HepG2 (cell line): ENCODE results near the gene SPANXD. TPM values are rescaled to one million over a fixed set of nuclear protein-coding genes. Genes with fewer than 3 reads are reported as not detected.

Experiments
- ATAC-seq: fragments of 200-7000 bp; cut with Tn5 transposase; 3 replicates; pipeline ENCODE4 v1.9.1; 2020; ENCODE audit warnings: mild to moderate bottlenecking, moderate library complexity
- BruUV-seq: library from RNA; stranded (reverse); fragments of 400-500 nt; replicated peaks from 2 replicates; lab custom pipeline; 2021; lab: Mats Ljungman, UMichigan
- CTCF ChIA-PET: fragments of 300-600 bp; formaldehyde crosslinking; extraction: SDS; loops from one replicate; lab custom pipeline; 2021; ENCODE audit warnings: low total read pairs, inconsistent platforms, low intra/inter-chr PET ratio; lab: Yijun Ruan, JAX
- POLR2A ChIA-PET: fragments of 350-600 bp; sonication (Branson Sonifier 250); formaldehyde crosslinking; loops from one replicate; lab custom pipeline; 2020; ENCODE audit warnings: antibody characterized with exemption, inconsistent platforms; lab: Yijun Ruan, JAX
- DNase-seq: peaks from one replicate; pipeline ENCODE4 v3.0.0-alpha.2; 2015; ENCODE audit warnings: low spot score
- FAIRE-seq: peaks from 3 replicates; lab custom pipeline; 2011; peaks lifted over from hg19 to GRCh38; lab: Jason Lieb, UNC
- H2AFZ ChIP-seq: one replicate; pipeline ENCODE4 v1.6.1; 2011; ENCODE audit warnings: low read length, inconsistent platforms
- H3K27ac ChIP-seq: fragments of 300-600 bp; 3 replicates; pipeline ENCODE4 v1.8.0; 2011; ENCODE audit warnings: mixed run types, mild to moderate bottlenecking, mixed read lengths, low read length, inconsistent platforms; ENCODE audit not compliant: insufficient read depth; ENCODE audit errors: extremely low read length
- H3K27me3 ChIP-seq, 2 experiments: fragments of 200-600 bp in 1 of 2; 2 replicates in 1 of 2; 3 replicates in 1 of 2; pipeline versions ENCODE4 v1.6.0 to v1.8.0; 2011; ENCODE audit warnings: low read length in 2 of 2, mild to moderate bottlenecking in 2 of 2, moderate library complexity in 2 of 2, inconsistent platforms in 1 of 2; ENCODE audit not compliant: insufficient read depth in 2 of 2, control insufficient read depth in 1 of 2
- H3K36me3 ChIP-seq, 2 experiments: fragments of 200-600 bp in 1 of 2; replicated peaks in 1 of 2; 2 replicates in 1 of 2; 3 replicates in 1 of 2; pipeline versions ENCODE4 v1.5.1 to v1.8.0; 2011; ENCODE audit warnings: low read length in 2 of 2, inconsistent platforms in 1 of 2; ENCODE audit not compliant: insufficient read depth in 2 of 2, control insufficient read depth in 1 of 2
- H3K4me1 ChIP-seq: 2 replicates; pipeline ENCODE4 v1.5.1; 2012; ENCODE audit warnings: low read length, inconsistent platforms; ENCODE audit not compliant: insufficient read depth
- H3K4me2 ChIP-seq: 2 replicates; pipeline ENCODE4 v1.6.0; 2011; ENCODE audit warnings: low read depth, low read length, inconsistent platforms
- H3K4me3 ChIP-seq, 3 experiments: fragments of 200-600 bp in 1 of 3; sonication (generic), shearing (Covaris generic) in 1 of 3; replicated peaks in 1 of 3; 2 replicates each; pipeline ENCODE4 v1.5.1; 2011 to 2016; ENCODE audit warnings: low read length in 3 of 3, inconsistent platforms in 2 of 3, low read depth in 2 of 3, mild to moderate bottlenecking in 2 of 3, control low read depth in 1 of 3, mixed read lengths in 1 of 3; ENCODE audit not compliant: insufficient read depth in 1 of 3
- H3K79me2 ChIP-seq: one replicate; pipeline ENCODE4 v1.6.1; 2011; ENCODE audit warnings: low read length, inconsistent platforms; ENCODE audit not compliant: insufficient read depth
- H3K9ac ChIP-seq: 2 replicates; pipeline ENCODE4 v1.6.0; 2011; ENCODE audit warnings: mild to moderate bottlenecking, low read depth, low read length, inconsistent platforms; ENCODE audit not compliant: insufficient read depth
- H3K9me3 ChIP-seq: 2 replicates; pipeline ENCODE4 v1.5.1; 2012; ENCODE audit warnings: mild to moderate bottlenecking, low read length
- H4K20me1 ChIP-seq: 2 replicates; pipeline ENCODE4 v1.6.0; 2011; ENCODE audit warnings: inconsistent platforms, mild to moderate bottlenecking, low read length, moderate library complexity; ENCODE audit not compliant: insufficient read depth
- ATF5 ChIP-seq: sonication (generic); formaldehyde crosslinking; IDR thresholded peaks from 2 replicates; pipeline ENCODE4 v1.4.0; 2020; ENCODE audit warnings: mild to moderate bottlenecking, low read depth, missing genetic modification reagents
- DDIT3 ChIP-seq: sonication (generic); formaldehyde crosslinking; IDR thresholded peaks from 2 replicates; pipeline ENCODE4 v1.4.0; 2020; ENCODE audit warnings: mild to moderate bottlenecking, missing genetic modification reagents
- FOXP4 ChIP-seq: sonication (generic); formaldehyde crosslinking; IDR thresholded peaks from 2 replicates; pipeline ENCODE4 v1.4.0; 2020; ENCODE audit warnings: missing genetic modification reagents
- ISX ChIP-seq: sonication (generic); formaldehyde crosslinking; conservative IDR thresholded peaks from 2 replicates; pipeline ENCODE4 v1.5.0; 2020; ENCODE audit warnings: missing genetic modification reagents
- NONO ChIP-seq, 2 experiments: fragments of 450-650 bp in 1 of 2; sonication (generic) in 1 of 2; formaldehyde crosslinking in 1 of 2; IDR thresholded peaks in 1 of 2; conservative IDR thresholded peaks in 1 of 2; 2 replicates each; pipeline versions ENCODE4 v1.6.1 to v1.8.0; 2017 to 2022; ENCODE audit warnings: mild to moderate bottlenecking in 1 of 2, missing genetic modification reagents in 1 of 2, moderate library complexity in 1 of 2
- UBTF ChIP-seq: sonication (generic); formaldehyde crosslinking; IDR thresholded peaks from 2 replicates; pipeline ENCODE4 v1.4.0; 2020; ENCODE audit warnings: mild to moderate bottlenecking, missing genetic modification reagents
- ZMAT5 ChIP-seq: sonication (generic); formaldehyde crosslinking; IDR thresholded peaks from 2 replicates; pipeline ENCODE4 v1.5.0; 2020; ENCODE audit warnings: mild to moderate bottlenecking, low read depth, missing genetic modification reagents, borderline replicate concordance
- ZNF318 ChIP-seq: sonication (generic); formaldehyde crosslinking; IDR thresholded peaks from 2 replicates; pipeline ENCODE4 v1.4.0; 2020; ENCODE audit warnings: mild to moderate bottlenecking, missing genetic modification reagents
- ZNF557 ChIP-seq: sonication (generic); formaldehyde crosslinking; IDR thresholded peaks from 2 replicates; pipeline ENCODE4 v1.4.0; 2020; ENCODE audit warnings: missing genetic modification reagents
- WGBS: methylation state at CpG from one replicate; pipeline ENCODE4 v1.1.6; 2017; ENCODE audit warnings: low lambda C conversion rate; 5-methylcytosine and 5-hydroxymethylcytosine counted together
- in situ Hi-C: cut with HindIII; loops from 2 replicates; pipeline ENCODE4 v1.10.0; 2017; ENCODE audit warnings: low pct_unique_long_range_greater_than_20kb; ENCODE audit not compliant: extremely low pct_ligation_motif_present
- intact Hi-C: fragments of 100-400 bp; cut with micrococcal nuclease; formaldehyde crosslinking; loops from one replicate; pipeline ENCODE4 v1.10.0; 2022; ENCODE audit not compliant: unreplicated experiment
- polyA plus RNA-seq, 8 experiments: library from polyadenylated mRNA; depleted of rRNA in 3 of 8; stranded (reverse) in 7 of 8; unstranded in 1 of 8; fragments of >200 nt; fragmentation: Illumina TruSeq in 4 of 8; extraction: Trizol in 4 of 8; gene quantifications; 2 replicates each; pipeline versions ENCODE4 v1.2.1 to v1.2.3, GENCODE V29; 2011 to 2016; ENCODE audit warnings: low read depth in 4 of 8, missing spikeins in 1 of 8, mixed read lengths in 1 of 8; ENCODE audit not compliant: insufficient read depth in 1 of 8
- total RNA-seq, 5 experiments: library from RNA; depleted of rRNA; stranded (reverse); fragments of >200 nt; fragmentation: Illumina TruSeq; extraction: Trizol; gene quantifications; 2 replicates each; pipeline ENCODE4 v1.2.3, GENCODE V29; 2016; ENCODE audit warnings: low read depth in 1 of 5

SPANXD gene
- total and polyA plus RNA-seq, 2 of the 13 experiments (the other 11 are each of a cell fraction or from before 2014, with no cell fraction given), result not detected

GRCh38 chrX:141736656-141737055 lies 38.1 kb upstream of the SPANXD start:
- CTCF ChIA-PET, result no interaction called here
- POLR2A ChIA-PET, result no interaction called here
- H3K36me3 ChIP-seq, result no peaks in the 10 kb centered on the region
- no peak overlapping the region for H3K4me3 ChIP-seq
- H3K9me3 ChIP-seq, result peaks cover 6% of the 10 kb centered on the region
- DNase-seq, result no peak
- no peak overlapping the region for H3K27ac ChIP-seq
- H3K79me2 ChIP-seq, result no peaks in the 10 kb centered on the region
- intact Hi-C loops, result no loop called here
- BruUV-seq, result no TSS peak
- no peak for ATAC-seq
- H3K9ac ChIP-seq, result no peak overlapping the region
- in situ Hi-C loops, result no loop called here
- no peak overlapping the region for H2AFZ ChIP-seq
- no peaks in the 10 kb centered on the region for H4K20me1 ChIP-seq
- no peaks in the 10 kb centered on the region for H3K4me1 ChIP-seq
- H3K27me3 ChIP-seq, result no peaks in the 10 kb centered on the region
- H3K4me2 ChIP-seq, result no peak overlapping the region
- 0% methylated on average over 3 of the region's 3 CpGs for WGBS
- no peak for FAIRE-seq
- TF ChIP-seq ATF5 (CRISPR knock-in tag), result no peak
- TF ChIP-seq ZNF318 (CRISPR knock-in tag), result no peak
- no peak for TF ChIP-seq FOXP4 (CRISPR knock-in tag)
- no peak for TF ChIP-seq NONO (IDR thresholded peaks at IDR 0.05)
- TF ChIP-seq NONO (CRISPR knock-in tag; conservative IDR thresholded peaks at IDR 0.05), result no peak
- no peak for TF ChIP-seq ZMAT5 (CRISPR knock-in tag)
- TF ChIP-seq DDIT3 (CRISPR knock-in tag), result no peak
- TF ChIP-seq ZNF557 (CRISPR knock-in tag), result no peak
- no peak for TF ChIP-seq ISX (CRISPR knock-in tag)
- no peak for TF ChIP-seq UBTF (CRISPR knock-in tag)
